Trophoblast cell (in vitro differentiated cells and primary cell): Measurements from ENCODE around the gene PPP1R9A.

Experiments
- DNase-seq, 2 donors: peaks; one replicate each; pipeline ENCODE4 v3.0.0-alpha.2; 2016
- H2AFZ ChIP-seq: 2 replicates; pipeline ENCODE4 v1.6.1; 2013; ENCODE audit warnings: low read length, moderate library complexity, mild to moderate bottlenecking; ENCODE audit not compliant: insufficient read depth, poor library complexity
- H2AK5ac ChIP-seq: 2 replicates; pipeline ENCODE4 v1.6.1; 2013; ENCODE audit warnings: mild to moderate bottlenecking, low read length
- H2BK120ac ChIP-seq: 2 replicates; pipeline ENCODE4 v1.6.1; 2013; ENCODE audit warnings: low read length, mild to moderate bottlenecking, moderate library complexity; ENCODE audit not compliant: insufficient read depth, poor library complexity
- H2BK12ac ChIP-seq: 2 replicates; pipeline ENCODE4 v1.6.1; 2013; ENCODE audit warnings: mild to moderate bottlenecking, low read length, moderate library complexity
- H2BK5ac ChIP-seq: 2 replicates; pipeline ENCODE4 v1.6.1; 2013; ENCODE audit warnings: low read length, low read depth, moderate library complexity, mild to moderate bottlenecking; ENCODE audit not compliant: poor library complexity
- H3K14ac ChIP-seq: 2 replicates; pipeline ENCODE4 v1.6.1; 2013; ENCODE audit warnings: mild to moderate bottlenecking, low read length
- H3K18ac ChIP-seq: 2 replicates; pipeline ENCODE4 v1.6.1; 2013; ENCODE audit warnings: mild to moderate bottlenecking, low read length
- H3K23ac ChIP-seq: 2 replicates; pipeline ENCODE4 v1.6.1; 2013; ENCODE audit warnings: low read length
- H3K27ac ChIP-seq: 2 replicates; pipeline ENCODE4 v1.5.1; 2013; ENCODE audit warnings: low read depth, mild to moderate bottlenecking, inconsistent platforms, low read length, moderate library complexity
- H3K27me3 ChIP-seq: 2 replicates; pipeline ENCODE4 v1.6.1; 2013; ENCODE audit warnings: inconsistent platforms, mild to moderate bottlenecking, low read length, moderate library complexity; ENCODE audit not compliant: insufficient read depth
- H3K36me3 ChIP-seq, 2 experiments: 1 replicate in 1 of 2; 2 replicates in 1 of 2; pipeline ENCODE4 v1.6.1; 2013; ENCODE audit warnings: low read length in 2 of 2, mild to moderate bottlenecking in 2 of 2, moderate library complexity in 1 of 2; ENCODE audit not compliant: insufficient read depth in 2 of 2, control insufficient read depth in 1 of 2
- H3K4ac ChIP-seq: 2 replicates; pipeline ENCODE4 v1.6.1; 2013; ENCODE audit warnings: low read depth, mild to moderate bottlenecking, low read length, moderate library complexity
- H3K4me1 ChIP-seq, 2 experiments: 1 replicate in 1 of 2; 2 replicates in 1 of 2; pipeline ENCODE4 v1.6.1; 2013; ENCODE audit warnings: low read length in 2 of 2, mild to moderate bottlenecking in 2 of 2, moderate library complexity in 1 of 2; ENCODE audit not compliant: insufficient read depth in 2 of 2, control insufficient read depth in 1 of 2
- H3K4me2 ChIP-seq: 2 replicates; pipeline ENCODE4 v1.6.1; 2013; ENCODE audit warnings: inconsistent platforms, mild to moderate bottlenecking, low read length, moderate library complexity
- H3K4me3 ChIP-seq: 2 replicates; pipeline ENCODE4 v1.5.1; 2013; ENCODE audit warnings: mild to moderate bottlenecking, low read depth, low read length, inconsistent platforms
- H3K79me1 ChIP-seq: one replicate; pipeline ENCODE4 v1.6.1; 2013; ENCODE audit warnings: low read length
- H3K79me2 ChIP-seq: 2 replicates; pipeline ENCODE4 v1.6.1; 2013; ENCODE audit warnings: low read length, mild to moderate bottlenecking; ENCODE audit not compliant: control insufficient read depth, insufficient read depth, poor library complexity
- H3K9ac ChIP-seq: 2 replicates; pipeline ENCODE4 v1.6.1; 2013; ENCODE audit warnings: mild to moderate bottlenecking, low read length
- H3K9me3 ChIP-seq: 2 replicates; pipeline ENCODE4 v1.6.1; 2013; ENCODE audit warnings: low read depth, mild to moderate bottlenecking, control low read depth, inconsistent platforms, low read length; ENCODE audit not compliant: insufficient read depth
- H4K12ac ChIP-seq: 2 replicates; pipeline ENCODE4 v1.6.1; 2013; ENCODE audit warnings: low read depth, mild to moderate bottlenecking, low read length, moderate library complexity
- H4K8ac ChIP-seq: 2 replicates; pipeline ENCODE4 v1.6.1; 2013; ENCODE audit warnings: low read depth, mild to moderate bottlenecking, low read length, moderate library complexity
- H4K91ac ChIP-seq: one replicate; pipeline ENCODE4 v1.6.1; 2013; ENCODE audit warnings: low read depth, mild to moderate bottlenecking, low read length, moderate library complexity
- WGBS: extraction: QIAGEN DNeasy Blood & Tissue Kit; methylation state at CpG from one replicate; pipeline ENCODE4 v1.1.7; 2013; ENCODE audit warnings: missing lambda C conversion rate; ENCODE audit not compliant: insufficient read length, insufficient coverage; ENCODE audit errors: extremely low coverage; 5-methylcytosine and 5-hydroxymethylcytosine counted together

PPP1R9A gene

DNA sequence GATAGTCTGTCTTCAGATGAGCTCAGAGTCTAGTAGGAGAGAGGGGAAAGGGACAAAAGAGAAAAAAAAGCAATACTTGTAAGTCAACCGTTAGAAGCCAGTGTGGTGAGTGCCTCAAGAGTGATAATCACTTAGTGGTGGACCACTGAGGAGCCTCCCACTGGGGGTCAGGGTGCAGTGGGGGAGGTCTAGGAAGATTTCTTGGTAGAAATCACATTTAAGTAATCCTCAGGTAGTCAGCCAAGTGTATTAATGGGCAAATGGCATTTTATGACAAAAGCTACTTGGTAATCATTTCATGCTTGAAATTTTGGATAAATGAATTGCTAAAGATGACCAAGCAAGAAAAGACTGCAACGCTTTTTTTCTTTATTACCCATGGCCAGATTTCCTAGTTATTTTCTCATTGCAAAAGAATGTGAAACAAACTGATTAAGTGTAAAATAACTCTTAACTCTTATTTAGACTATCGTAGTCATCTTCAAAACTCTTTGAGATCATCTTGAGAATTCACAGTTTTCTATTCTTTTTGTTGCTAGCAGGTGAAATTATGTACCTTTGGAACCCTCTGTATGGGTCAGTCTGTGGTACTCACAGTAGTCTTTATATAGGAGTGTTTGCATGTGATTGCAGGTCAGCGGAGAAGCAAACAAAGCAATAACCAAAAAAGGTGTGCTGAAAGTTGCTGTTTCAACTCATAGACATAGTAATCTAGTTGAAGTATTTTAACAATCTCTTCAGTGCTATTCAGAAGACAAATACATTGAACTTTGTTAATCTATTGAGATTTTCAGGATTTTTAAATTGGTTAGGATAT lies 63.9 kb downstream of the PPP1R9A start:
- H3K18ac ChIP-seq: no peak overlapping the region
- no peaks in the 10 kb centered on the region for H3K27me3 ChIP-seq
- no peaks in the 10 kb centered on the region for H3K36me3 ChIP-seq
- no CpG with 5 or more reads among the region's 4 CpGs for WGBS
- H3K79me1 ChIP-seq: no peaks in the 10 kb centered on the region
- no peak overlapping the region for H4K91ac ChIP-seq
- DNase-seq: no peak
- H3K9ac ChIP-seq: no peak overlapping the region
- no peak overlapping the region for H2AFZ ChIP-seq
- H3K79me2 ChIP-seq: no peaks in the 10 kb centered on the region
- no peak overlapping the region for H3K27ac ChIP-seq
- H2BK12ac ChIP-seq: no peak overlapping the region
- H3K23ac ChIP-seq: no peak overlapping the region
- H3K4me1 ChIP-seq: peaks cover 0 to 5% of the 10 kb centered on the region in 2 experiments
- H2BK5ac ChIP-seq: no peak overlapping the region
- no peaks in the 10 kb centered on the region for H3K9me3 ChIP-seq
- no peak overlapping the region for H2AK5ac ChIP-seq
- H3K14ac ChIP-seq: no peak overlapping the region
- H3K4me3 ChIP-seq: no peak overlapping the region
- H3K4me2 ChIP-seq: no peak overlapping the region
- H2BK120ac ChIP-seq: no peak overlapping the region
- H4K12ac ChIP-seq: no peak overlapping the region
- H4K8ac ChIP-seq: no peak overlapping the region
- no peak overlapping the region for H3K4ac ChIP-seq

GRCh38 chr7:94972296-94972695 lies 64.9 kb downstream of the PPP1R9A start:
- Histone ChIP-seq H3K27me3 (no peaks in the 10 kb centered on the region), H4K91ac (no peak overlapping the region), H3K4me3 (no peak overlapping the region), H2BK120ac (no peak overlapping the region), H3K4ac (no peak overlapping the region), H3K9me3 (no peaks in the 10 kb centered on the region), H3K79me1 (no peaks in the 10 kb centered on the region), H2BK12ac (no peak overlapping the region), H4K12ac (no peak overlapping the region), H3K4me1 (peaks cover 0 to 5% of the 10 kb centered on the region in 2 experiments), H3K14ac (no peak overlapping the region), H2AFZ (no peak overlapping the region), H3K27ac (no peak overlapping the region), H2BK5ac (no peak overlapping the region), H3K23ac (no peak overlapping the region), H3K79me2 (no peaks in the 10 kb centered on the region), H3K9ac (no peak overlapping the region), H3K36me3 (no peaks in the 10 kb centered on the region), H2AK5ac (no peak overlapping the region), H3K4me2 (no peak overlapping the region), H3K18ac (no peak overlapping the region), H4K8ac (no peak overlapping the region)
- no peak for DNase-seq
- WGBS: no CpG with 5 or more reads among the region's 2 CpGs

GRCh38 chr7:94973844-94974243 lies 66.5 kb downstream of the PPP1R9A start:
- WGBS: no CpG with 5 or more reads among the region's 3 CpGs
- H3K23ac ChIP-seq: no peak overlapping the region
- H4K8ac ChIP-seq: no peak overlapping the region
- H3K14ac ChIP-seq: no peak overlapping the region
- no peak overlapping the region for H4K91ac ChIP-seq
- H2BK120ac ChIP-seq: no peak overlapping the region
- H3K4me2 ChIP-seq: no peak overlapping the region
- no peak overlapping the region for H4K12ac ChIP-seq
- no peaks in the 10 kb centered on the region for H3K79me1 ChIP-seq
- H3K4me1 ChIP-seq: peaks cover 0 to 5% of the 10 kb centered on the region in 2 experiments
- H3K4ac ChIP-seq: no peak overlapping the region
- DNase-seq: no peak
- no peak overlapping the region for H3K18ac ChIP-seq
- no peak overlapping the region for H3K9ac ChIP-seq
- no peak overlapping the region for H2BK12ac ChIP-seq
- no peak overlapping the region for H3K4me3 ChIP-seq
- H3K79me2 ChIP-seq: no peaks in the 10 kb centered on the region
- no peaks in the 10 kb centered on the region for H3K27me3 ChIP-seq
- no peak overlapping the region for H2AFZ ChIP-seq
- H2AK5ac ChIP-seq: no peak overlapping the region
- no peaks in the 10 kb centered on the region for H3K9me3 ChIP-seq
- H2BK5ac ChIP-seq: no peak overlapping the region
- H3K27ac ChIP-seq: no peak overlapping the region
- no peaks in the 10 kb centered on the region for H3K36me3 ChIP-seq

GRCh38 chr7:94974423-94974822 lies 67.0 kb downstream of the PPP1R9A start:
- no peaks in the 10 kb centered on the region for H3K79me1 ChIP-seq
- no peak overlapping the region for H3K9ac ChIP-seq
- peaks cover 0 to 5% of the 10 kb centered on the region in 2 experiments for H3K4me1 ChIP-seq
- H4K12ac ChIP-seq: no peak overlapping the region
- no peak overlapping the region for H3K18ac ChIP-seq
- no peak overlapping the region for H3K27ac ChIP-seq
- WGBS: no CpG with 5 or more reads among the region's 4 CpGs
- no peak overlapping the region for H3K23ac ChIP-seq
- no peak overlapping the region for H2AK5ac ChIP-seq
- no peak overlapping the region for H2BK5ac ChIP-seq
- H3K79me2 ChIP-seq: no peaks in the 10 kb centered on the region
- no peak overlapping the region for H3K4me3 ChIP-seq
- H4K8ac ChIP-seq: no peak overlapping the region
- no peaks in the 10 kb centered on the region for H3K9me3 ChIP-seq
- no peaks in the 10 kb centered on the region for H3K36me3 ChIP-seq
- H2BK12ac ChIP-seq: no peak overlapping the region
- no peak overlapping the region for H2BK120ac ChIP-seq
- no peaks in the 10 kb centered on the region for H3K27me3 ChIP-seq
- H3K4ac ChIP-seq: no peak overlapping the region
- DNase-seq: no peak
- no peak overlapping the region for H4K91ac ChIP-seq
- H3K14ac ChIP-seq: no peak overlapping the region
- no peak overlapping the region for H3K4me2 ChIP-seq
- H2AFZ ChIP-seq: no peak overlapping the region
